HG02763 (cell line): ENCODE measurements around the gene A2ML1.
"Not testable (repeated sequence)": the region's sequence is repeated elsewhere in the genome, so short reads cannot be mapped to it uniquely, and the experiment has no call there.

Experiments used
- ATAC-seq: cut with Tn5 transposase; IDR thresholded peaks from one replicate; pipeline ENCODE4 v1.9.1; 2021; ENCODE audit warnings: mild to moderate bottlenecking, moderate library complexity; ENCODE audit not compliant: unreplicated experiment

A2ML1 gene

GRCh38 chr12:8816448-8817050 is 5.9 kb upstream of the A2ML1 start:
- no peak for ATAC-seq

- no peak for ATAC-seq
These were observed 4.6 kb upstream of the A2ML1 start for GRCh38 chr12:8817856-8818255.

GRCh38 chr12:8818526-8818925 is 3.9 kb upstream of the A2ML1 start:
- ATAC-seq: no peak

- ATAC-seq: no peak
These were observed 2.8 kb upstream of the A2ML1 start for GRCh38 chr12:8819666-8819980.

GRCh38 chr12:8820676-8821407 is 1.6 kb upstream of the A2ML1 start:
- not testable (repeated sequence) for ATAC-seq

- no peak for ATAC-seq
These were observed 830 bp upstream of the A2ML1 start for GRCh38 chr12:8821591-8821990.

GRCh38 chr12:8823565-8824300 is 1.3 kb downstream of the A2ML1 start:
- no peak for ATAC-seq

- ATAC-seq: no peak
These were observed 5.3 kb downstream of the A2ML1 start for GRCh38 chr12:8827551-8828256.

- ATAC-seq: no peak
These were observed 6.1 kb downstream of the A2ML1 start for GRCh38 chr12:8828257-8829124.

- no peak for ATAC-seq
These were observed 6.7 kb downstream of the A2ML1 start for GRCh38 chr12:8829125-8829518.

- no peak for ATAC-seq
These were observed 7.2 kb downstream of the A2ML1 start for GRCh38 chr12:8829621-8830020.

GRCh38 chr12:8831116-8831515 is 8.7 kb downstream of the A2ML1 start:
- no peak for ATAC-seq

GRCh38 chr12:8832500-8832899 is 10.1 kb downstream of the A2ML1 start:
- no peak for ATAC-seq

- ATAC-seq: no peak
These were observed 11.8 kb downstream of the A2ML1 start for GRCh38 chr12:8834230-8834629.

- ATAC-seq: no peak
These were observed 14.9 kb downstream of the A2ML1 start for GRCh38 chr12:8837291-8837690.

GRCh38 chr12:8840321-8840720 is 17.9 kb downstream of the A2ML1 start:
- no peak for ATAC-seq

- no peak for ATAC-seq
These were observed 18.7 kb downstream of the A2ML1 start for GRCh38 chr12:8840938-8841633.

- ATAC-seq: no peak
These were observed 19.4 kb downstream of the A2ML1 start for GRCh38 chr12:8841778-8842177.

- no peak for ATAC-seq
These were observed 22.2 kb downstream of the A2ML1 start for GRCh38 chr12:8844665-8845064.

- no peak for ATAC-seq
These were observed 23.9 kb downstream of the A2ML1 start for GRCh38 chr12:8846305-8846704.
